Liver (tissue), 9 donors: ENCODE data around the gene VPS35L. TPM values are rescaled to one million over a fixed set of nuclear protein-coding genes. Genes with fewer than 3 reads are reported as not detected.

ENCODE experiments used
- DNase-seq: peaks from one replicate; pipeline ENCODE4 v3.0.0-alpha.2; 2017; ENCODE audit warnings: low spot score
- H3K27ac ChIP-seq, 2 donors: one replicate each; pipeline ENCODE4 v1.7.0; 2013; ENCODE audit warnings: inconsistent platforms in 2 of 2, low read length in 2 of 2, control low read depth in 1 of 2, low read depth in 1 of 2, mild to moderate bottlenecking in 1 of 2
- H3K27me3 ChIP-seq, 4 donors: one replicate each; pipeline versions ENCODE4 v1.6.1 to v1.7.0; 2013; ENCODE audit warnings: low read length in 3 of 4, inconsistent platforms in 1 of 4, mild to moderate bottlenecking in 1 of 4, moderate library complexity in 1 of 4; ENCODE audit not compliant: control insufficient read depth in 4 of 4, insufficient read depth in 4 of 4
- H3K36me3 ChIP-seq, 4 donors: one replicate each; pipeline versions ENCODE4 v1.6.1 to v1.7.0; 2013; ENCODE audit warnings: low read length in 3 of 4, mild to moderate bottlenecking in 3 of 4, low read depth in 1 of 4, moderate library complexity in 1 of 4; ENCODE audit not compliant: control insufficient read depth in 4 of 4, insufficient read depth in 3 of 4
- H3K4me1 ChIP-seq, 4 donors: one replicate each; pipeline versions ENCODE4 v1.6.1 to v1.7.0; 2013; ENCODE audit warnings: low read length in 3 of 4, mild to moderate bottlenecking in 3 of 4, moderate library complexity in 1 of 4; ENCODE audit not compliant: control insufficient read depth in 4 of 4, insufficient read depth in 4 of 4
- H3K4me3 ChIP-seq, 3 donors: one replicate each; pipeline versions ENCODE4 v1.6.1 to v1.7.0; 2013; ENCODE audit warnings: low read length in 3 of 3, control low read depth in 1 of 3, low read depth in 1 of 3, mild to moderate bottlenecking in 1 of 3
- H3K9ac ChIP-seq, 2 donors: one replicate each; pipeline ENCODE4 v1.7.0; 2013; ENCODE audit warnings: low read length in 2 of 2, mild to moderate bottlenecking in 2 of 2, moderate library complexity in 2 of 2, control low read depth in 1 of 2, low read depth in 1 of 2
- H3K9me3 ChIP-seq, 4 donors: one replicate each; pipeline versions ENCODE4 v1.6.1 to v1.7.0; 2013; ENCODE audit warnings: low read length in 3 of 4; ENCODE audit not compliant: control insufficient read depth in 4 of 4
- ATF3 ChIP-seq: IDR thresholded peaks from 2 replicates; pipeline ENCODE4 v1.6.1; 2016; ENCODE audit warnings: antibody characterized with exemption
- CTCF ChIP-seq: fragments of 150-350 bp; IDR thresholded peaks from 2 replicates; pipeline ENCODE4 v1.5.1; 2017; ENCODE audit warnings: improper control_type of control experiment, low read depth, low read length; ENCODE audit not compliant: missing input control
- EGR1 ChIP-seq, 2 donors: IDR thresholded peaks; 2 replicates each; pipeline ENCODE4 v1.6.1; 2016 to 2018; ENCODE audit warnings: antibody characterized with exemption in 2 of 2, low read depth in 2 of 2
- FOXA1 ChIP-seq: IDR thresholded peaks from 2 replicates; pipeline ENCODE4 v1.6.1; 2016; ENCODE audit warnings: antibody characterized with exemption
- FOXA2 ChIP-seq: IDR thresholded peaks from 2 replicates; pipeline ENCODE4 v1.6.1; 2016; ENCODE audit warnings: antibody characterized with exemption
- GABPA ChIP-seq, 2 donors: IDR thresholded peaks in 1 of 2; conservative IDR thresholded peaks in 1 of 2; 2 replicates each; pipeline ENCODE4 v1.6.1; 2016; ENCODE audit warnings: antibody characterized with exemption in 2 of 2, mild to moderate bottlenecking in 1 of 2, moderate library complexity in 1 of 2
- HNF4A ChIP-seq, 2 donors: conservative IDR thresholded peaks; 2 replicates each; pipeline ENCODE4 v1.6.1; 2016; ENCODE audit warnings: antibody characterized with exemption in 2 of 2, mild to moderate bottlenecking in 2 of 2
- JUND ChIP-seq, 2 donors: IDR thresholded peaks; 2 replicates each; pipeline ENCODE4 v1.6.1; 2016; ENCODE audit warnings: antibody characterized with exemption in 2 of 2
- MAX ChIP-seq: IDR thresholded peaks from 2 replicates; pipeline ENCODE4 v1.6.1; 2016; ENCODE audit warnings: antibody characterized with exemption
- NR2F2 ChIP-seq: IDR thresholded peaks from 2 replicates; pipeline ENCODE4 v1.6.1; 2016; ENCODE audit warnings: antibody characterized with exemption
- RAD21 ChIP-seq, 2 donors: IDR thresholded peaks; 2 replicates each; pipeline ENCODE4 v1.6.1; 2016; ENCODE audit warnings: antibody characterized with exemption in 2 of 2, mild to moderate bottlenecking in 2 of 2
- REST ChIP-seq: IDR thresholded peaks from 2 replicates; pipeline ENCODE4 v1.6.1; 2016; ENCODE audit warnings: antibody characterized with exemption, mild to moderate bottlenecking
- RXRA ChIP-seq, 2 donors: IDR thresholded peaks; 2 replicates each; pipeline ENCODE4 v1.6.1; 2017 to 2018; ENCODE audit warnings: antibody characterized with exemption in 2 of 2, mild to moderate bottlenecking in 1 of 2
- TAF1 ChIP-seq: conservative IDR thresholded peaks from 2 replicates; pipeline ENCODE4 v1.6.1; 2016; ENCODE audit warnings: antibody characterized with exemption, mild to moderate bottlenecking
- YY1 ChIP-seq: IDR thresholded peaks from 2 replicates; pipeline ENCODE4 v1.6.1; 2016; ENCODE audit warnings: antibody characterized with exemption, mild to moderate bottlenecking
- WGBS: extraction: QIAGEN DNeasy Blood & Tissue Kit; methylation state at CpG from one replicate; pipeline ENCODE4 v1.1.7; 2013; 5-methylcytosine and 5-hydroxymethylcytosine counted together
- polyA plus RNA-seq, 2 donors: library from polyadenylated mRNA; stranded (reverse) in 1 of 2; unstranded in 1 of 2; fragments of 200-250 nt in 1 of 2; fragments of >200 nt in 1 of 2; fragmentation: Nextera tagmentation in 1 of 2; extraction: Ambion mirVana in 1 of 2; gene quantifications; one replicate each; pipeline versions ENCODE4 v1.2.1 to v1.2.3, GENCODE V29; 2013 to 2015
- total RNA-seq, 2 donors: library from RNA; depleted of rRNA; stranded (reverse); fragments of >200 nt; gene quantifications; one replicate each; pipeline ENCODE4 v1.2.3, GENCODE V29; 2014
- donor health status: healthy.
- donor health status: healthy.
- donor health status: healthy.
- donor health status: healthy.
- donor health status: healthy.

Gene VPS35L
- total and polyA plus RNA-seq, 4 donors, result 10.5 to 18.2 (median 15.1) TPM

- no peak overlapping the region for H3K27ac ChIP-seq
Measured at GRCh38 chr16:19589106-19589505, 33.6 kb downstream of the VPS35L start.

GRCh38 chr16:19589771-19590302, 34.3 kb downstream of the VPS35L start:
- Histone ChIP-seq H3K9ac (no peak overlapping the region), H3K4me1 (no peaks in the 10 kb centered on the region), H3K27me3 (no peaks in the 10 kb centered on the region), H3K9me3 (no peaks in the 10 kb centered on the region), H3K27ac (no peak overlapping the region), H3K4me3 (no peak overlapping the region), H3K36me3 (peaks cover 9 to 22% (median 16%) of the 10 kb centered on the region in 4 donors)
- no peak for TF ChIP-seq NR2F2
- WGBS, result 70% methylated on average over 8 of the region's 8 CpGs
- no peak for DNase-seq

More at GRCh38 chr16:19589106-19589505, 33.6 kb downstream of the VPS35L start:
- WGBS, result 98% methylated on average over 5 of the region's 5 CpGs
- DNase-seq, result no peak
- Histone ChIP-seq H3K4me3 (no peak overlapping the region), H3K9ac (no peak overlapping the region), H3K4me1 (no peaks in the 10 kb centered on the region), H3K9me3 (no peaks in the 10 kb centered on the region), H3K36me3 (peaks cover 9 to 24% (median 16%) of the 10 kb centered on the region in 4 donors), H3K27me3 (no peaks in the 10 kb centered on the region)
- TF ChIP-seq GABPA (IDR thresholded peaks at IDR 0.05 in 1 of 2, conservative IDR thresholded peaks at IDR 0.05 in 1 of 2) (no peak), ATF3 (no peak), RAD21 (IDR thresholded peaks at IDR 0.05) (no peak), EGR1 (IDR thresholded peaks at IDR 0.05; ENCODE audit: low read depth in 2 of 2) (no peak), TAF1 (no peak), FOXA2 (no peak), HNF4A (conservative IDR thresholded peaks at IDR 0.05) (no peak), YY1 (no peak), CTCF (no peak), NR2F2 (no peak), FOXA1 (no peak)

GRCh38 chr16:19595043-19595767, 39.7 kb downstream of the VPS35L start:
- no peak overlapping the region for H3K4me3 ChIP-seq
- no peaks in the 10 kb centered on the region for H3K27me3 ChIP-seq
- no peaks in the 10 kb centered on the region for H3K9me3 ChIP-seq
- peaks cover 8 to 38% (median 20%) of the 10 kb centered on the region in 4 donors for H3K36me3 ChIP-seq
- DNase-seq, result no peak
- no peak overlapping the region for H3K27ac ChIP-seq
- no peaks in the 10 kb centered on the region for H3K4me1 ChIP-seq
- 93% methylated on average over 19 of the region's 19 CpGs for WGBS
- H3K9ac ChIP-seq, result no peak overlapping the region
- TF ChIP-seq JUND (IDR thresholded peaks at IDR 0.05) (no peak), YY1 (no peak), EGR1 (IDR thresholded peaks at IDR 0.05; ENCODE audit: low read depth in 2 of 2) (no peak), RAD21 (IDR thresholded peaks at IDR 0.05) (no peak), REST (no peak), ATF3 (no peak), TAF1 (no peak), RXRA (IDR thresholded peaks at IDR 0.05) (no peak), FOXA2 (no peak), NR2F2 (no peak), CTCF (no peak), GABPA (IDR thresholded peaks at IDR 0.05 in 1 of 2, conservative IDR thresholded peaks at IDR 0.05 in 1 of 2) (no peak), FOXA1 (no peak), HNF4A (conservative IDR thresholded peaks at IDR 0.05) (no peak), MAX (no peak)
